Left colon (tissue), 2 donors: ENCODE data around the gene GJB5. TPM values are rescaled to one million over a fixed set of nuclear protein-coding genes. Genes with fewer than 3 reads are reported as not detected.
A peak's percentile ranks its signal among the peaks of the same experiment; 100 is the strongest.
"Not testable (repeated sequence)": the region's sequence is repeated elsewhere in the genome, so short reads cannot be mapped to it uniquely, and the experiment has no call there.

Experiments
- ATAC-seq: fragments of 200-7000 bp; cut with Tn5 transposase; one replicate; pipeline ENCODE4 v1.9.1; 2020; ENCODE audit warnings: mild to moderate bottlenecking, moderate library complexity
- DNase-seq, 2 donors: peaks; one replicate each; pipeline ENCODE4 v3.0.0-alpha.2; 2020
- intact Hi-C, 2 donors: fragments of 100-400 bp; cut with DNase I in 1 of 2; cut with micrococcal nuclease in 1 of 2; formaldehyde crosslinking; loops; one replicate each; pipeline versions ENCODE4 v1.11.2 to v1.14.0; 2022; cut with DNase I, micrococcal nuclease
- long read RNA-seq: library from polyadenylated mRNA; unstranded; transcript quantifications from one replicate; pipeline ENCODE4 v2.0.0, GENCODE V29; 2021
- total RNA-seq, 2 donors: library from RNA; stranded (reverse); fragmentation: NEBNext Ultra II Directional; extraction: Animal tissue kit (Norgen Biotek cat#: 25700); gene quantifications; one replicate each; pipeline ENCODE4 v1.2.1, GENCODE V29; 2021
- donor health status: DM: no; HTN: no; CAD: no.
- donor health status: DM: yes; HTN: yes; CAD: no.

GJB5 gene
- total RNA-seq, result not detected
- long read RNA-seq, result 0 reads

DNA sequence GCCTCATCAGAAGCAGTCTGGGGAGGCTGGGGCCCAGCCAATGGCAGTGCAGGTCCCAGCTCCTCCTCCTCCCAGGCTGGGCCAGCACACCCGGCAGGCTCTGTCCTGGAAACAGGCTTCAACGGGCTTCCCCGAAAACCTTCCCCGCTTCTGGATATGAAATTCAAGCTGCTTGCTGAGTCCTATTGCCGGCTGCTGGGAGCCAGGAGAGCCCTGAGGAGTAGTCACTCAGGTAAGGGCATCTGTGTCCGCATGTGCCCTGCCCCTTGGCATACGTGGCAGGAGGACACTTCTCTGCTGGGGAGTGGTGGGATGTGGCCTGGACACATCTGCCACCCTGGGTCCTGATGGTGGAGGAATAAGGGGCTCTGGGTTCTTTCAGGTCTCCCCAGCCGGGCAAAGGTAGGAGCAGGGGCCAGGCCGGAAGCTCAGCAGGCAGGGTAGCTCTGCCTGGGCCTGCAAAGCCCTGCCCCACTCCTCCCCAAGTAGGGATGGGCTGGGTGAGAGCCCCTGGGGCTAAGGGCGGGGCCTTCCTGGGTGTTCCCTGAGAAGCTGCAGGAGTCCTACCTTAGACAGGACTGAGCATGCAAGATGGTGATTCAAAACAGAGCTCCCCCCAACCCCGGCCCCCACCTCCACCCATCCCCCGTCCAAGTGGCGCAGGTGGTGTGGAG is at the start of gene GJB5:
Gene GJB5, plus strand, starts transcription at position 84 of the 674 bp plus-strand sequence. CDS start 2,284 bp downstream, outside the sequence.
- DNase-seq (no peak), ATAC-seq (no peak)
- intact Hi-C loops, result no loop called here

DNA sequence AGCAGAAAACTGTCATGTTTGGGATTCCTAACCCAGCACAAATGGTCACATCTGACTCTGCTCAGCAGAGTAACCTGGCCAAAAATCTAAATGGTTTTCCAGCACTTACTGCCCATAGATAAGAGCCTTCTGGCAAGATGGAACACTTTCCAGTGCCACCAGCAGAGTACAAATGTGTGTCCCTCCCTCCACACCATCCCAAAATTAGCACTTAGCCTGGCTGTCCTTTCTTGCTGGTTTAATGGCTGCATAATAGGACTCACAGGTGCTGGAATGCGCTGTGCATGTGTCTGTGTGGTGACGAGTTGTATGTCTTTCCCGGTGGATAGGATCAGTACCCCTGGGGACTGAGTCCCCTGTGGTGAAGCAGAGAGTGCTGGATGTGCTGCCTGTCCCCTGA is 49.8 kb upstream of the GJB5 start:
- intact Hi-C loops, result no loop called here
- DNase-seq (no peak), ATAC-seq (no peak)

DNA sequence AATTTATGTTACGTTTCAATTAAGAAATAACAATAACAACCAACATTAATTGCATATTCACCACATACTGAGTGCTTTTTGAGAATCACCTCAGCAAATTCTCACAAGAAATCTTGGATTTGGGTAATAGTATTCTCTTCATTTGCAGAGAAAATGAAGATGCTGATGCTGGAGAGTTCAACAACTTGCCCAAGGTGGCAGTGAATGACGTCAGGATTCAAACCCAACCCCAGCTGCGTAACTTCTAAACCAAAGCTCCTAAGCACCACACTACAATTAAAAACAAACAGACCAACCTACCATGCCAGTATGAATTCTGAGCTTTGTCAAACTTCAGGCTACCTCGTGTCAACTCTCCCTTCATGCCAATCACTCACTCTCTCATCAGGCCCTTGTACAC is 46.7 kb upstream of the GJB5 start:
- ATAC-seq, result no peak
- no peak for DNase-seq
- intact Hi-C loops, result no loop called here

DNA sequence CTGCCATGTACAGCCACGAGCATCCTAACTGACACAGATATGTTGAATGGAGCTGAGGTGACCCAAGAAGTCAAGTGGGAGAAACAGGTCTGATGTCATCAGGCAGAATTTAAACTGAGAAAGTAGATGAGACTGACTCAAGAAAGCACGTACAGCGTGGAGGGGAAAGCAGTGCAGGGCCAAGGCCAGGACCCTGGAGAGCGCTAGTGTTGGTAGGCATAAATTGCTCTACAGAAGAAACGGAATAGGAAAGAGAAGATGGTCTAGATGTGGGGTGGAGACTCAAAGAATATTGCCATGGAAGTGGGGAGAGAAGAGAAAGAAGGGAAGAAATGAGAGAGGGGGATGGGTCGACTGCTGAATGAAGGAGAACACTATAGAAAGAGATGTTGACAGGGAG is 45.3 kb upstream of the GJB5 start:
- intact Hi-C loops, result no loop called here
- ATAC-seq (no peak), DNase-seq (no peak)

DNA sequence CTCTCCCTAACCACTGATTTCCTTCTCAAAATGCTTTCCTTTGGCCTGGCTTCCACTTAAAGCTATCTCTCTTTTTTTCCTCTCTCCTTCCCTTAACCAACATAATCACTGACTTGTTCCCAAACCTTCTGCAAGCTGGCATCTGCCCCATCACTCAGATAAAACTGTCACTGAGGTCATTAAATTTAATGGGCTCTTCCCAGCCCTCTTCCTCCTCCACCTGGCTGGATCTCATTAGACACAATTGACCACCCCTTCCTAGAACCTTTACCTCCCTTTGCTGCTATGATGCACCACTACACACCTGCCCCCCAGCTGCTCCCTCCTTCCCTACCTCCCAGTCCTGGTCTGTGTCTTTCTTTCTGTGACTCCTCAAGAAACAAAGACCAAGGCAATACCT is 44.0 kb upstream of the GJB5 start:
- ATAC-seq (no peak), DNase-seq (no peak)
- intact Hi-C loops, result no loop called here

DNA sequence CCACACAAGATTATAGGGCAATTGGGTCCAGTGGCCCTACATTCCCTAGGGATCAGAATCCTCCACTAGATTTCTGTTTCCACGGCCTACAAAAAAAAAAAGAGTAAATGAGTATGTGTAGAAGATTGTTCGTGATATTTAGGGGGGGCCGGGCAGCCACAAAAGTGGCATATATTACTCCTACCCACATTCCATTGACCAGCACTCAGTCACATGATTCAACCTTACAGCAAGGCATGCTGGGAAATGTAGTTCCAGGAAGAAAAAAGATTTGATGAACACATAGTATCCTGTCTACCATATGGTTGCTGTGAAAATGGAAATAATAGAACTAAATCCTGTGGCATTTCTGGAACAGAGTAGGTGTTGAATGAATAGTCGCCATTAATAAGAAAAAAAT is 43.4 kb upstream of the GJB5 start:
- no peak for ATAC-seq
- intact Hi-C loops, result no loop called here
- no peak for DNase-seq

DNA sequence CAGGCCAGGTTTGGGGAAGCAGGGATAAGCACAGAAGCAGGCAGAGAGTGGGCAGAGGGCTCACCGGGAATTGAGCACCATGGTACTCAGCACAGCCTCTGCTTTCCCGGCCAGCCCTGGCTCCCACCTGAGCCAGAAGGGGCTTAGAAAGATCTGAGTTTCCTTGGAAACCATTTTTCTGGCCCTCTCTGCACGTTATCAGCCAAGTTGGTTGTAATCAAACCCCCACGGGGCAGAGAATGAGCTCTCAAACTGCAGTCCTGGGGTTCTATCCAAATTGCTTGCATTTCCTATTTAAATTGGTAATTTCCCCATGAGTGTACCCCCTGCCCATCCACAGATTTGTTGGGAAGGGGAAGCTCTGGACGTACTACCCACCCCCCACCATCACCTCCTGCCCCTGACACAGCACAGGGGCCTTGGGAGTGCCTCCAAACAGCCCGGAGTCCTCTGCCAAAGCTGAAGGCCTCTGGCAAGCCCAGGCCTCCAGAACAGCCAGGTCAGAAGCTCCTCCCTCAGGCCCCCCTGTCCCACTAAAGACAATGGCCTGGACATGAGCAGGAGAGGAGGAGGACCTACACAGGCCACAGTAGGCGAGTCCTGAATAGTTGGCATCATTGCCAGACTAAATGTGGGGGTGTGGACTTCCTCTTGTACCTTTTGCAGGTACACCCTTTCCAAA is 42.7 kb upstream of the GJB5 start:
- ATAC-seq (no peak), DNase-seq (no peak)
- intact Hi-C loops, result no loop called here

DNA sequence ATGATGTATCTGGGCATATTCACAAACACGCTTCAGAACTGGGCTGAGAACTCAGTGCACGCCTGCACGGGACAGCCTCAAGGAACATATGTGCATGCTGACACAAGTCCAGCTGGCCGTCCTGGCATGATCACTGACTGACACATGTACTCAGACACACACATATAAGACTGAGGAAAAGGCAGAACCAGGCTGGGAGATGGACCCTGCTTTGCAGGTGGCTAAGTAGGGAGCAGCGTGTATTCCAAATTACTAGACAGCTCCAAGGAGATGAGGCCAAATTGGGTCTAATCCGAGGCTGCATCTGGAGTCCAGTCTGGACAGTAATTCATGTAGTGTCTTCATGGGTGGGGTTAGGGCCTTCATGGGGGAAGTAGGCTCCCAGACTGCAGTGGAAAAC is 41.4 kb upstream of the GJB5 start:
- intact Hi-C loops, result no loop called here
- ATAC-seq (no peak), DNase-seq (no peak)

DNA sequence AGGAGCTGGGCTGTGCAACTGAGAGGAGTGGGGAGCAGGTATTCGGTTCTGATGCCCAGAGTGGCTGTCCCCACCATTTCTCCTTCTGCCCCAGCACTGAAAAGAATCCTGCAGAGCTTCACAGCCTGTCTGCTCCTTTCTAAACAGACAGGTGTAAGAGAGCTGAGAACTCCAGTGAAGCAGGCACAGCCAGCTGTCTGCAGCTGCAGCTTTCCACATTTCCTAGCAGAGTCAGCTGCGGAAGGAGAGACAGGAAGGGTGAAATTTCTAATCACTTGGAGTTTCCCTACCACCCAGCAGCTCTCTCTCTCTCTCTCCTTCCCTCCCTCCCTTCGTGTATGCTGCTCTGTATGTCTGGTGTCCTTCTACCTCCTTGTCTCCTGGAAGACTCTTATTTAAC is 40.5 kb upstream of the GJB5 start:
- intact Hi-C loops, result no loop called here
- ATAC-seq (no peak), DNase-seq (no peak)

DNA sequence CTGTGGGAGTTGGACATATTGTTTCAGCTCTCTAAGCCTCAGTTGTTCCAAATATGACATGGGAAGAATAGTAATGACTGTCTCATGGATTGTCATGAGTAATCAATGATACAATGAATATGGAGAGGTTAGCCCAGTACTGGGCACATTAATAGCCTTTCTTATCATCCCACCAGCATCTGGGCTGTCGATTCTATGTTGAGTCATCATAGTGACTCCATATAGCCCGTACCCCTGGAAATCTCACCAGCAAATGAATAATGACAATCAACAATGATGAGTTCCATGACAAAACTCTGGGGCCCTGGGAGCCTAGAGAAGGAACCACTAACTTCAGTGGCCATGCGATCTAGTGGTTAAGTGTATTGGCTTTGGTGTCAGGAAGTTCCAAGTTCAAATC is 39.7 kb upstream of the GJB5 start:
- intact Hi-C loops, result no loop called here
- ATAC-seq (no peak), DNase-seq (no peak)

DNA sequence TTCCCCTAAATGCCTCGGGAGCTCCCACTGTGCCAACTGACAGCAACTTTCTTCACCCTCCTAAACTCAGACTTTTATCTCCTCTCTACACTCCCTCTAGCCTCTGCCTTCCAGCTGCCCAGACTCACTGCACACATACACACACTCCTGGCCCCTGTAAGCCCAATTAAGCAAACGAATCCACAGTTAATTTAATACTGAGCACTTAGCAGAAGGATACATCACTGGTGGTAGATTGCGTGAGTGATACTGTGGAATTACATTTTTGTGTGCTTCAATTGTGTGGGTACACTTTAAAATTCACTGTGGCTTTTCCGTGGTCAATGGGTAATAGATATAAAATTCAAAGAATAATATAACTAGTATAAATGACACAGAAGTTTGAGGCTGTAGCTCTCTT is 33.6 kb upstream of the GJB5 start:
- intact Hi-C loops, result no loop called here
- no peak for DNase-seq
- ATAC-seq, result no peak

DNA sequence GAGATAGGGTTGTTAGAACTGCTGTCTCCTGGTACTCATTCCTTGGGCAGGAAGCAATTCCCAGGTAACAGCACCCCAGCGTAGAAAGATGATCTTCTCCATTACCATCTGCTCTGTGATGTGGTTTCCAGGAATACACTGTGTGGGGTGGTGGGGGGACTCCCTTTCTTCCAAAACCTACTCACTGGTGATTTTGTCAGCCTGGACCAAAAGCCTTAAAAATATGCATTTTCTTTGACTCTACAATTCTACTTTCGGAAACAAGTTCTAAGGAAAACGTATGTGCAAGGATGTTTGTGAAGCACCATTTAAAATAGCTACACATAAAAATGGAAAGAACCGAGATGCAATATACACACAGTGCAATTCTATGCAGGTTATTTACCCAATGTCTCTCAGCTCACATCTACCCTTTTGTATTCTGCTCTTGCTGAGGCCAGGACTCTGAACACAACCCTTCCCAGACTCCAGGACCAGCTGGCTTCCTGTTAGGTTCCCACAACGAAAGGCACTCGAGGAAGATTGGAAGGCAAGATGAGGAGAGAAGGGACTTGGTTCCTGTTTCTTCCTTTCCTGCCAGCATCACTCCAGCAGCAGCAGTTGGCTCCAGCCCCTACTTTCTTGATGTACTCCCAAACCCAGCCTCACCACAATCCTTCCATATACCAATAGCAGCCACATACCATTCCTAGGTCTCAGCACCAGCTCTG is 33.0 kb upstream of the GJB5 start:
- DNase-seq (no peak), ATAC-seq (no peak)
- intact Hi-C loops, result no loop called here

DNA sequence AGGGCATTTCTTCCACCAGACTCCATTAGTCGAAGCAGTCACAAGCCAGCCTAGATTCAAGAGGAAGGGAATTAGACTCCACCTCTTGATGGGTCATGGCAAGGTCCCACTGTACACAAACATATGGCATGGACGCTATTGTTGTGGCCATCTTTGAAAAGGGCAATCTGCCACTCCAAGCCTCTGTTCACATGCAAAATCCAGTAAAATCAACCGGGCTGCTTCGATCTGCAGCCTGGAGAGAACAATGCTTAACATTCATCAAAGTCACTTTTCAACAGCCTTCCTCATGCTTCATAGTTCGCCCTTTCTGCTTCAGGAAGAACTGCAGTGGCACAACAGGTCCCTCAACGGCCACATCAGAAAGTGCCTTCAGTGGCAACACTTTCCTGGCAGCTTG is 28.0 kb upstream of the GJB5 start:
- intact Hi-C loops, result no loop called here
- ATAC-seq (no peak), DNase-seq (no peak)

DNA sequence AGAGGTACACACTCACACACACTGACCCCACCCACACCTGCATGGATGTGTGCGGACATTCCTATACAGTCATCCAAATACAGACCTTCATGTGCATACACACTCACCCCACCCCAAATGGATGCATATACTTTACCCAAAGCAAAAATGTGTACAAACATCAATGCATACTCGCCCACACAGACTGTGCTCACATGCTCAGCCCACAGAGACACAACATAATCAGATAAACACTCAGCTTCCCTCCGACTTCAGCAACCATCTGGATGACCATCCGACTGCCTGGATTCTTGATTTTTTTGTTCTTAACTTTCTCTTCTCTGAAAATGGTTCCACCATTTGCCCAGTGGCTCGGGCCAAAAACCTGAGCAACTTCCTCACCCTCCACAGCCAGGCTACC is 24.4 kb upstream of the GJB5 start:
- ATAC-seq (no peak), DNase-seq (no peak)
- intact Hi-C loops, result no loop called here

DNA sequence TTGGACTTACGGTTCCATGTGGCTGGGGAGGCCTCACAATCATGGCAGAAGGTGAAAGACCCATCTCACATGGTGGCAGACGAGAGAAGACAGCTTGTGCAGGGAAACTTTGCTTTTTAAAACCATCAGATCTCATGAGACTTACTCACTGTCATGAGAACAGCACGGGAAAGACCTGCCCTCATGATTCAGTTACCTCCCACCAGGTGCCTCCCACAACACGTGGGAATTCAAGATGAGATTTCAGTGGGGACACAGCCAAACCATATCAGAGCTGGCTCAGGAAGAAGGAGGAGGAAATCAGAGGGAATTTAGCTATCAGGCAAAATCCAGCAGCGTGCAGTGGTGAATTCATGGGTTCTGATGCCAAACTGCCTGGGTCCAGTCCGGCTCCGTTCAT is 22.0 kb upstream of the GJB5 start:
- intact Hi-C loops, ATAC-seq, DNase-seq: not testable (repeated sequence)

DNA sequence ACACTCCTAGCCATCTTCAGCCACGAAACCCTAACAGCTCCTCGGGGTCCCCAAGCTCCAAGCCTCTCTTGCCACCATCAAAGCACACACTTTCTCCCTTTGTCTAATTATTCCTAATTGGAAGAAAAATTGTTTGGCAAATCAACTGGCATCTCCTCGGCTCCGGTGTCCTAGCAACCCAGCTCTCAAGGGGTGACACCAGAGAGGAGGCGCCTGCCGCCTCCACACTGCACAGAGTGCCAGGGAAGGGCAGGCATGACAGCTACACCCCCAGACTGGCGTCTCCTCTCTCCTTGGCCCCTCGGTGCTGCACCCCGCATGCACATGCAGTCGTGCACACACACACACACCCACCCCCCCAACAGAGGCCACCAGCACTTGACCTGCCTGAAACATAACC is 18.2 kb upstream of the GJB5 start:
- no peak for DNase-seq
- intact Hi-C loops, result no loop called here
- ATAC-seq, result no peak

DNA sequence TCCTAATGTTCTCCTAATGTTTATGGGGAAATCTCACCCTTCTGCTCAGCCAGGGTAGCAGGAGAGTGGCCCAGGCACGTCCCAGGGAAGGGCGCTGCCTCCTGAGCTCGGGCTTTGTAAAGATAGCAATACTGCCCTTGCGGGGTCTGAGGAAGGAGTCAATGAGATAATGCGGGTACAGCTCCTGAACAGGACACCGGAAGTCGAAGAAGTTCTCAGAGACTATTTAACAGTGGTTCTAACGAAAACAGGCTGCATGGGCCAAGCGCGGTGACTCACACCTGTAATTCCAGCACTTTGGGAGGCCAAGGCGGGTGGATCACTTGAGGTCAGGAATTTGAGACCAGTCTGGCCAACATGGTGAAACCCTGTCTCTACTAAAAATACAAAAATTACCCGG is 17.6 kb upstream of the GJB5 start:
- ATAC-seq, intact Hi-C loops, DNase-seq: not testable (repeated sequence)

DNA sequence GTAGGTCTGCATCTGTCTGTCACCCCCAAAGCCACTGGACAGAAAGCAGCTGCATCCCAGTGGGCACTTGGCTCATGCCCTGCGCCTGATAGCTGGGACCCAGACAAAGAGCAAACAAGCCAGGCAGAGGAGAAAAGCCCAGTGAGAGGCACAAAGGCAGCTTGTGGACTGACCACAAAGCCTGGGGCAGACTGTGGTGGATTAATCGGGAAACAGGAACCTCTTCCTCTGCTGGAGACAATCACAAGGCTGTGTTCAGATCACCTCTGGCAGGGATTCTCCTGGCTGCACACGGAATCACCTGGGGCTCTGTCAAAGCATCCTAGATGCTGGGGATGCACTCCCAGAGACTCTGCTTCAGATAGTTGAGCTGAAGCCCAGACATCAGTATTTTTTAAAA is 15.2 kb upstream of the GJB5 start:
- intact Hi-C loops, result loop anchor here in 1 of 2 donors (5.0 kb wide), 1 partner anchor 1102 kb away; no protein-coding TSS in a partner anchor
- DNase-seq (no peak), ATAC-seq (no peak)

DNA sequence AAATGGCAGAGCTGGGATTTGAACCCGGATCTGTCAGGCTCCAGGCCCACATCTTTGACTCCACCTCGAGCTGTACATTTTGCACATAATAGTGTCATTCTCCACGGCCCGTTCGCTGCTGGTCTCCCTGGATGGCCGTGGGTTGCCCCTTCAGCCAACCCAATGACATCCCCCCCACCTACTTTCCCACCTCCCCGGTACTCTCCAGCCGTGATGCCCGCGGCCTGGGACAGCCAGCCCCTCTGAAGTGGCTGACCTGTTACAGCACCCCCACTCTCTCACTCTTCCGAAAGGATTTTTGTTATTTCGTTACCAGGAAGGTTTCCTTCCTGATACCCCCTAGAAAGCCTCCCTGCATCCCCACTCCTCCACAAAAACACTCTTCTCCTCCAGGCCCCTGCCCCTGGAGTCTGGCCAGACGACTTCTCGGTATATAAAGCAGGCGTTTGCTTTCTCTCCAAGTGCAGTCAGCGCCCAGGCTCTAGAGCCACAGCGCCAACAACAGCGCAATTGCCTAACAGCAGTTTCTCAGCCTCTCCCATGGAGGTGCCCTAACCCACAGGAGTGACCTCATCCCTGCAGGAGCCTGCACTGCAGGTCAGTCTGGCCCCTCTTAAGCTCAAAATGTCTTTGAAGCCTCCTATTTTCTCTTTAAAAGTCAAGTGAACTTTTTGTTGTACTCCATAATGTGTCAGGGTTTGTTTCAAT is 14.5 kb upstream of the GJB5 start:
- ATAC-seq, result peak; percentile 64

More for the DNA sequence above, 14.5 kb upstream of the GJB5 start:
- intact Hi-C loops, result loop anchor here in 1 of 2 donors (5.0 kb wide), 1 partner anchor 1103 kb away; no protein-coding TSS in a partner anchor
- DNase-seq, result peak in 1 of 2 donors; percentile 21
